Sigmoid colon (tissue), 7 donors: ENCODE results near the gene TMEM184B. TPM values are rescaled to one million over a fixed set of nuclear protein-coding genes. Genes with fewer than 3 reads are reported as not detected.

Experiments used
- DNase-seq: peaks from one replicate; pipeline ENCODE4 v3.0.0-alpha.2; 2019
- H3K27ac ChIP-seq, 4 donors: fragments of 200-600 bp; sonication (generic); one replicate each; pipeline ENCODE4 v1.5.1; 2016 to 2019; ENCODE audit warnings: mild to moderate bottlenecking in 1 of 4
- H3K27me3 ChIP-seq, 3 donors: fragments of 200-600 bp; sonication (generic); one replicate each; pipeline ENCODE4 v1.5.1; 2019; ENCODE audit warnings: mild to moderate bottlenecking in 1 of 3
- H3K36me3 ChIP-seq, 4 donors: fragments of 200-600 bp; sonication (generic); one replicate each; pipeline ENCODE4 v1.5.1; 2016 to 2019
- H3K4me1 ChIP-seq, 4 donors: fragments of 200-600 bp; sonication (generic); one replicate each; pipeline ENCODE4 v1.5.1; 2017 to 2019
- H3K4me3 ChIP-seq, 4 donors: fragments of 200-600 bp; sonication (generic); one replicate each; pipeline ENCODE4 v1.5.1; 2017 to 2019; ENCODE audit warnings: mild to moderate bottlenecking in 2 of 4, moderate library complexity in 1 of 4
- H3K9me3 ChIP-seq, 4 donors: fragments of 200-600 bp in 3 of 4; sonication (generic) in 3 of 4; one replicate each; pipeline versions ENCODE4 v1.5.1 to v1.6.1; 2013 to 2019
- EP300 ChIP-seq, 4 donors: sonication (generic); formaldehyde crosslinking; IDR thresholded peaks; one replicate each; pipeline ENCODE4 v1.6.1; 2017; ENCODE audit warnings: antibody characterized with exemption in 4 of 4
- POLR2A ChIP-seq, 2 donors: fragments of 450-650 bp; IDR thresholded peaks; one replicate each; pipeline ENCODE4 v1.6.1; 2016; ENCODE audit warnings: antibody characterized with exemption in 2 of 2, mild to moderate bottlenecking in 2 of 2, moderate library complexity in 2 of 2
- POLR2AphosphoS5 ChIP-seq, 4 donors: sonication (generic); formaldehyde crosslinking; IDR thresholded peaks; one replicate each; pipeline ENCODE4 v1.6.1; 2017; ENCODE audit warnings: antibody characterized with exemption in 4 of 4
- WGBS, 2 donors: extraction: QIAGEN DNeasy Blood & Tissue Kit; methylation state at CpG; one replicate each; pipeline ENCODE4 v1.1.7; 2013; 5-methylcytosine and 5-hydroxymethylcytosine counted together
- intact Hi-C: fragments of 100-400 bp; cut with DNase I; formaldehyde crosslinking; loops from one replicate; pipeline ENCODE4 v1.15.1; 2023
- polyA plus RNA-seq, 3 donors: library from polyadenylated mRNA; stranded (reverse); fragments of 200-250 nt; gene quantifications; one replicate each; pipeline ENCODE4 v1.2.3, GENCODE V29; 2013
- total RNA-seq, 4 donors: library from RNA; depleted of rRNA; stranded (reverse); fragments of >200 nt; gene quantifications; one replicate each; pipeline ENCODE4 v1.1.0, GENCODE V29; 2016
- TF ChIP-seq, protein P1 (sequence below), 4 experiments: fragments of 450-650 bp in 3 of 4; fragments of 200-600 bp in 1 of 4; IDR thresholded peaks; one replicate each; pipeline ENCODE4 v1.5.1; 2016 to 2019; ENCODE audit warnings: antibody characterized with exemption in 4 of 4, mild to moderate bottlenecking in 3 of 4, moderate library complexity in 2 of 4
- donor health status: healthy with polysubstance abuse.
- donor health status: Bipolar disorder and iron deficiency.
- donor health status: healthy.

Gene TMEM184B
- total and polyA plus RNA-seq, 7 donors = 7.2 to 96.4 (median 42.6) TPM

DNA sequence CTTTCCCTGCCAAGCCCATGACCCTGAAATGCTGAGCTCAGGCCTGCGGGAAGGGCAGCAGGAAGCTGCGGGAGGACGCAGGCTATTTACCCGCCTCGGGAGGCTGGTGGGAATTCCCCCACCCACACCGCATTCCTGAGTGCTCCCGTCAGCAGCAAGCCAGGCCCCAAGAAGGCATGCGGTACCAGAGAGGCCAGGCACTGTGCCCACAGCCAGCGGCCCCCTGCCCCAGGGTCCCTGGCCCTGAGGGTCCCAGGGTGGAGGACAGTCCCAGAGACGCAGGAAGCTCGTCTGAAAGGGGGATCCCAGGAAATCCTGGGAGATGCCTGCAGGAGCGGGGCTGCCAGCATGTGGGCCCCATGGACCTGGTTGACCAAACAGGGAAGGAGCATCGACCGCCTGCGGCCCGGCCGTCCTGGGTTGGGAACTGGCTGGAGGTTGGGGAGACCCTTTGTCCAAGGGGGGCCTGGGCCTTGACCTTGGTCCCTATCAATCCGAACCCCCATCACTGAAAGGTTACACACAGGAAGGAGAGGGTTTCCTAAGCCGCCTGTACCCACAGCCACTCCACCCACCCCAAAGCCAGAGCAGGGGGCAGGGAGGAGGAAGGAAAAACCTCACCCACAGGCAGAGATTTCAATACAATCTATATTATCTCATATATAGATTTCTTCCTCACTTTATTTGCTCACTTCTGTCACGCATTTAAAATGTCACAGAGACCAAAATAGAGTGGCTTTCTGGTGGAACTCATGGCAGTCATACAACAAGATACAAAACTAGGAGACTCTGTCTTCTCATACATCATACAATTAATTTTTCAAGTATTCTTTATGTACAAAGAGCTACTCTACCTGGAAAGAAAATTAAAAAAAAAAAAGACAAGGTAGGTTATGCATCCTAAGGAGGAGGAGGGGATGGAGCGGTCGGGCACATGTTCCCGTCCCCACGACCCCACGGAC is 53.9 kb downstream of the TMEM184B start:
- peak; percentile 93 for DNase-seq
- H3K36me3 ChIP-seq = peaks cover 0 to 29% (median 8%) of the 10 kb centered on the region in 4 donors
- H3K4me1 ChIP-seq = peaks cover 0 to 46% (median 40%) of the 10 kb centered on the region in 4 donors
- H3K9me3 ChIP-seq = no peaks in the 10 kb centered on the region
- no peaks in the 10 kb centered on the region for H3K27me3 ChIP-seq
- H3K4me3 ChIP-seq = no peak overlapping the region
- H3K27ac ChIP-seq = peak overlapping the region; percentile 86 to 91 (median 90)
- WGBS, 2 donors = 48 to 55% methylated on average over 25 of the region's 25 CpGs
- TF ChIP-seq POLR2AphosphoS5 (IDR thresholded peaks at IDR 0.05) (peak; percentile 21 to 86 (median 50)), EP300 (IDR thresholded peaks at IDR 0.05) (peak in 2 of 4 donors; percentile 37 to 93), POLR2A (IDR thresholded peaks at IDR 0.05) (no peak)
- intact Hi-C loops = loop anchor here (5.0 to 10.0 kb wide), 2 partner anchors 38 to 104 kb away; partner anchors contain the start of gene BAIAP2L2

DNA sequence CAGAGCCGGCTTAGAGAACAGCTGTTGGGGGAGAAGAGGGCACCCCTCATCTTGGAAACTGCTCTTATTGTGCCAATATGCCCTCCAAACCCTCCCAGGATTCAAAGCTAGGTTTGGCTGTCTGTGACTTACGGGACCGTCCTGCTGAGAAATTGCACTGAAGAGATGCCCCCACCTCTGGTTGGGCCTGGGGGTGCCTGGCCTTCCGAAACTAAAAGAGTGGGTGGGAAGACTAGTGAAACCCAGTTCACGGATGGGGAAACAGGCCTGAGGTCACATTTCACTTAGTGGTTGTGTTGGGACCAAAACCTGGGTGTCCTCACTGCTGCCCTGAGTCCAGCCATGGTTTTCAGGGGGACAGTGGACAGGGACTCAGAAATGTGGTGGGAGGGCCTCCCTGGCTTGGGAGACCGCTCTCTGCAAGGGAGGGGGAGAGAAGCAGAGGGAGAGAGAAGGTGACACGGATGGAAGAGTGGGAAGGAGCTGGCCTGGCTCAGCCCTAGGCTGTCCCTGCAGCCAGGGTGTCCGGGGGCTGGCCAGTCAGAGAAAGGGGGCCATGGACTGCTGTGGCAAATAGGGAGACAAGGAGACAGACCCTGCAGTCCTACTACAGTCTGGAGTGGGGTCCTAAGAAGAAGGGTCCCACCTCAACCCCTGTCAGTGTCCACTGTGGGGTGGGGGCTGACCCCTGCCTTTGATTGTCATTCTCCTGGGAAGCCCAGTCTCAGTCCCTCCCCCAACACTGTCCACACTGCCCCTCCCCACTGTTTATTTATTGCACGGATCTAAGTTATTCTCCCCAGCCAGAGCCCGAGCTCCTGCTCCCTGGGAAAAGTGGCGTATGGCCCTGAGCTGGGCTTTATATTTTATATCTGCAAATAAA is 57.4 kb downstream of the TMEM184B start:
- Histone ChIP-seq H3K27ac (peak overlapping the region in 3 of 4 donors; percentile 27 to 55 (median 49)), H3K9me3 (no peaks in the 10 kb centered on the region), H3K4me3 (no peak overlapping the region), H3K4me1 (peaks cover 0 to 49% (median 43%) of the 10 kb centered on the region in 4 donors), H3K36me3 (peaks cover 0 to 5% (median 0%) of the 10 kb centered on the region in 4 donors), H3K27me3 (no peaks in the 10 kb centered on the region)
- intact Hi-C loops = loop anchor here (5.0 to 10.0 kb wide), 2 partner anchors 42 to 101 kb away; partner anchors contain the start of gene BAIAP2L2
- 82 to 87% methylated on average over 11 of the region's 11 CpGs for WGBS, 2 donors
- no peak for DNase-seq
- TF ChIP-seq POLR2AphosphoS5 (IDR thresholded peaks at IDR 0.05) (no peak), POLR2A (IDR thresholded peaks at IDR 0.05) (no peak), EP300 (IDR thresholded peaks at IDR 0.05) (no peak)
- TF ChIP-seq, protein P1, sequence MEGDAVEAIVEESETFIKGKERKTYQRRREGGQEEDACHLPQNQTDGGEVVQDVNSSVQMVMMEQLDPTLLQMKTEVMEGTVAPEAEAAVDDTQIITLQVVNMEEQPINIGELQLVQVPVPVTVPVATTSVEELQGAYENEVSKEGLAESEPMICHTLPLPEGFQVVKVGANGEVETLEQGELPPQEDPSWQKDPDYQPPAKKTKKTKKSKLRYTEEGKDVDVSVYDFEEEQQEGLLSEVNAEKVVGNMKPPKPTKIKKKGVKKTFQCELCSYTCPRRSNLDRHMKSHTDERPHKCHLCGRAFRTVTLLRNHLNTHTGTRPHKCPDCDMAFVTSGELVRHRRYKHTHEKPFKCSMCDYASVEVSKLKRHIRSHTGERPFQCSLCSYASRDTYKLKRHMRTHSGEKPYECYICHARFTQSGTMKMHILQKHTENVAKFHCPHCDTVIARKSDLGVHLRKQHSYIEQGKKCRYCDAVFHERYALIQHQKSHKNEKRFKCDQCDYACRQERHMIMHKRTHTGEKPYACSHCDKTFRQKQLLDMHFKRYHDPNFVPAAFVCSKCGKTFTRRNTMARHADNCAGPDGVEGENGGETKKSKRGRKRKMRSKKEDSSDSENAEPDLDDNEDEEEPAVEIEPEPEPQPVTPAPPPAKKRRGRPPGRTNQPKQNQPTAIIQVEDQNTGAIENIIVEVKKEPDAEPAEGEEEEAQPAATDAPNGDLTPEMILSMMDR (IDR thresholded peaks at IDR 0.05) = no peak

DNA sequence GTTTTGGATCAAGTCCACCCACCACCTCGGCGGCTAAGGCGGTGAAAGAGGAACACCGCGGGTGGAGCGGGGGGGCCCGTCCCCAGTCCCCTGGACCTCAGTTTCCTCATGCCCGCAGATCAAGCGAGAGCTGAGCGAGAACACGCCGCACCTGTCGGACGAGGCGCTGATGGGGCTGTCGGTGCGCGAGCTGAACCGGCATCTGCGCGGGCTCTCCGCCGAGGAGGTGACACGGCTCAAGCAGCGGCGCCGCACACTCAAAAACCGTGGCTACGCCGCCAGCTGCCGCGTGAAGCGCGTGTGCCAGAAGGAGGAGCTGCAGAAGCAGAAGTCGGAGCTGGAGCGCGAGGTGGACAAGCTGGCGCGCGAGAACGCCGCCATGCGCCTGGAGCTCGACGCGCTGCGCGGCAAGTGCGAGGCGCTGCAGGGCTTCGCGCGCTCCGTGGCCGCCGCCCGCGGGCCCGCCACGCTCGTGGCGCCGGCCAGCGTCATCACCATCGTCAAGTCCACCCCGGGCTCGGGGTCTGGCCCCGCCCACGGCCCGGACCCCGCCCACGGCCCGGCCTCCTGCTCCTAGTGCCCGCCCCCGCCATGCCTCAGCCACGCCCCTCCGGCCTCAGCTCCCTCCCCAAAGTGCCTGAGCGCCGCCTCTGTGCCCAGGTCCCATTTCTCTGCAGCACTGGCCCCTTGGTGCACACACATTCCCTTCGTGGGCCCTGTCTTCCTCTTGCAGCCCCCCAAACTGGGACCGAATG is 58.3 kb downstream of the TMEM184B start:
- Histone ChIP-seq H3K4me3 (peak overlapping the region in 3 of 4 donors; percentile 21 to 38 (median 35)), H3K27me3 (no peaks in the 10 kb centered on the region), H3K4me1 (peaks cover 0 to 39% (median 36%) of the 10 kb centered on the region in 4 donors), H3K9me3 (no peaks in the 10 kb centered on the region), H3K36me3 (peaks cover 0 to 5% (median 0%) of the 10 kb centered on the region in 4 donors), H3K27ac (peak overlapping the region; percentile 27 to 55 (median 43))
- intact Hi-C loops = loop anchor here (5.0 to 10.0 kb wide), 2 partner anchors 43 to 100 kb away; partner anchors contain the start of gene BAIAP2L2
- TF ChIP-seq POLR2A (IDR thresholded peaks at IDR 0.05) = no peak
- no peak for TF ChIP-seq EP300 (IDR thresholded peaks at IDR 0.05)
- TF ChIP-seq, protein P1 (IDR thresholded peaks at IDR 0.05) = peak in 2 of 4 experiments; percentile 24 to 25
- peak; percentile 11 to 58 (median 42) for TF ChIP-seq POLR2AphosphoS5 (IDR thresholded peaks at IDR 0.05)
- 39 to 44% methylated on average over 81 of the region's 81 CpGs for WGBS, 2 donors
- peak; percentile 83 for DNase-seq

DNA sequence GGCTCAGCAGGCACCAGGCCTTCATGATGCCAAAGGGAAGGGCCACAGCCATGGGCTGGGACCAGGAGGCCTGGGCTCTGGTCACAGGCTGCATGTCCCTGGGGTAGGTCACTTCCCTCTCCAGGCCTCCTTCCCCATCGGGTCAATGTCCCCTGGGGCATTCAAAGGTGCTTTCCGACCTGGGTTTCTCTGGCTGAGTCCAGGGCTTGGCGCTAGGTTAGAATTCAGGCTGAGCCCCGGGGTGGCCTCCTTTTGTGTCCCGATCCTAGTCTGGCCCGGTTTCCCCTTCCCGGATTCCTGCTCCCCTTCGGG is 58.9 kb downstream of the TMEM184B start:
- DNase-seq = no peak
- Histone ChIP-seq H3K27me3 (no peaks in the 10 kb centered on the region), H3K9me3 (no peaks in the 10 kb centered on the region), H3K36me3 (peaks cover 0 to 5% (median 0%) of the 10 kb centered on the region in 4 donors), H3K27ac (peak overlapping the region; percentile 27 to 55 (median 43)), H3K4me1 (peaks cover 0 to 36% (median 30%) of the 10 kb centered on the region in 4 donors), H3K4me3 (peak overlapping the region in 3 of 4 donors; percentile 21 to 38 (median 35))
- intact Hi-C loops = loop anchor here (10.0 kb wide), 1 partner anchor 99 kb away; the partner anchor contains the start of gene BAIAP2L2
- WGBS, 2 donors = 54 to 61% methylated on average over 8 of the region's 8 CpGs
- TF ChIP-seq POLR2A (IDR thresholded peaks at IDR 0.05) (no peak), POLR2AphosphoS5 (IDR thresholded peaks at IDR 0.05) (no peak), EP300 (IDR thresholded peaks at IDR 0.05) (no peak)
- TF ChIP-seq, protein P1 (IDR thresholded peaks at IDR 0.05) = no peak
